Forelimb muscle (tissue), 1 donor: Measurements from ENCODE around the gene GZMM. TPM values are rescaled to one million over a fixed set of nuclear protein-coding genes. Genes with fewer than 3 reads are reported as not detected.
"Not testable (repeated sequence)": the region's sequence is repeated elsewhere in the genome, so short reads cannot be mapped to it uniquely, and the experiment has no call there.

Experiments
- DNase-seq: peaks from one replicate; pipeline ENCODE4 v3.0.0-alpha.2; 2013; ENCODE audit warnings: low read depth
- polyA plus RNA-seq: library from polyadenylated mRNA; unstranded; fragments of 120-200 nt; gene quantifications from one replicate; pipeline ENCODE4 v1.2.1, GENCODE V29; 2013; ENCODE audit not compliant: insufficient read length

The GZMM gene
- polyA plus RNA-seq, 1 donor, result 0.49 TPM

DNA sequence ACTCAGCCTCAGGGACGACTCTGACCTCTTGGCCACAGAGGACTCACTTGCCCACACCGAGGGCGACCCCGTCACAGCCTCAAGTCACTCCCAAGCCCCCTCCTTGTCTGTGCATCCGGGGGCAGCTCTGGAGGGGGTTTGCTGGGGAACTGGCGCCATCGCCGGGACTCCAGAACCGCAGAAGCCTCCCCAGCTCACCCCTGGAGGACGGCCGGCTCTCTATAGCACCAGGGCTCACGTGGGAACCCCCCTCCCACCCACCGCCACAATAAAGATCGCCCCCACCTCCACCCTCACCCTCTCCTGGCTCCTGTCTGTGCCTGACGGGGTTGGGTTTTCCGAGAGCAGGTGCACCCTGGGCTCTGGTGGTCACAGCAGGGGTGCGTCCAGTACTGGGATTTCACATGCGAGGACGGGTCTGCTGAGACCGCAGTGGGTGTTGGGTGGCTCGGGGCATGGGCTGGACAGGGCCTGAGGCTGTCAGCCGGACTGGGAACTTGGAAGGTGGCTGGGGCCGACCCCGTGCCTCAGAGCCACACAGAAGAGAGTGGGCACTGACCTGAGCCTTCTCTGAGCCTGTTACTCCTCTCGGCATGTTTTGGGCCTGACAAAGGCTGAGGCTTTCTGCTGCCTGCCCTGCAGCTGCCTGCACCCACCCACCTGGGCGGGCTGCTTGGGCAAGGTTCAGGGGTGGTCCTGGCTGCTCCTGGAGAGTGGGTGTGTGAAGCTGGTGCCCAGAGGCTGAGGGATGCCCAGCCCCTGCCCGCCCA, 39.5 kb downstream of the GZMM start:
- no peak for DNase-seq

DNA sequence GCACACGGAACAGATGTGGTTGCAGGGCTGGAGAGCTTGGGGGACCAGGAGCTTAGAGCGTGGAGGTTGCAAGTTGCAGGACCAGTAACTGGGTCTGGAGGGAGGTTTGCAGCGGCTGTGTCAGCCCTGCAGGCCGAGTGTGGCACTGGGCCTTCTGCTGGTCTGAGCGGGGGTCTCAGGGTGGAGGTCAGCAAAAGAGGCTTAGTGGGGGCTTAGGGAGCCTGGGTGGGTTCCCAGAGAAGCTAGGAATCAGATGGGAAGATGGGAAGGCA, 40.1 kb downstream of the GZMM start:
- no peak for DNase-seq

DNA sequence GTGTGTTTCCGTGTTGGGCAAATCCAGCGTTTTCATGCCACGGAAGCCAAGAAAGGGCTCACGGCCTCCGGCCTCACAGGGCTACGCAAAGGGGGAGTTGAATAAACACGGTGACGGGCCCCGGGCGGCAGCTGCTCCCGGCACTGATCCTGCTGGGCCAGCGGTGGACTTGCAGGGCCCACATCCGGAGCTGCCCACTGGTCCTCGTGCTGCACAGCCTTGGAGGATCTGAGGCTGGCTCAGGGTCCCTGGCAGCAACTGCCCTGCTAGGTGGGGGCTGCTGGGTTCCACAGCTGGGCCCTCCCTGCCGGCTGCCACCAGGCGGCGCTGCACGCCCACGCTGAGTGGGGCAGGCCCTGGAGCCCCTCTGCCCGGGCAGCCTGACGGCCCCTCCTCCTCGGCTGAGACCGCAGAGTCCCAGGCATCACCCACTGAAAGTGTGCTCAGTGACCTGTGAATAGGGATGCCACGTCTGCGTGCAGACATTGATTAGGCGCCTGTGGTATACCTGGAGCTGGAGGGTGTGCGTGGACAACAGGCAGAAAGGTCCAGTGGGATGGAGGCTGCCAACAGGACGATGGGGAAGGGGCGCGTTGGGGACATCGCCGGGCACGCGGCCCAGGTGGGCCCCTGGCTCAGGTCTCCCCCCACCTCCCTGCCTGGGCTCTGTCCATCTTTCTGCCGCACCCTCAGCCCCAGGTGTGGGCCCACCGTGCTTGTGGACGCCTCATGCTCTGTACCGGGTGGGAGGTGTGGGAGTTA, 40.6 kb downstream of the GZMM start:
- DNase-seq, result no peak

DNA sequence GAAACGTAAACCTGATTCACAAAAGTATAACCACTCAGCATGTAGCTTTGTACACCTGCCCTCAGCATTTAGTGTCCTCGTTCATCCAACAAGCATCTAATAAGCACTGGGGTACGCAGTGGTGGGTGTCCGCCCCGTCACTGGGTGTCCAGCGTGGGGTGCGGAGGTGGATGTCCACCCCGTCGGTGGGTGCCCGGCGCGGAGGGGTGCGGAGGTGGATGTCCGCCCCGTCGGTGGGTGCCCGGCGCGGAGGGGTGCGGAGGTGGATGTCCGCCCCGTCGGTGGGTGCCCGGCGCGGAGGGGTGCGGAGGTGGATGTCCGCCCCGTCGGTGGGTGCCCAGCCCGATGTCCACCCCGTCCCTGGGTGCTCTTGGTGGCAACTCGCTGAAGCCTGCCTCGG, 41.3 kb downstream of the GZMM start:
- not testable (repeated sequence) for DNase-seq

DNA sequence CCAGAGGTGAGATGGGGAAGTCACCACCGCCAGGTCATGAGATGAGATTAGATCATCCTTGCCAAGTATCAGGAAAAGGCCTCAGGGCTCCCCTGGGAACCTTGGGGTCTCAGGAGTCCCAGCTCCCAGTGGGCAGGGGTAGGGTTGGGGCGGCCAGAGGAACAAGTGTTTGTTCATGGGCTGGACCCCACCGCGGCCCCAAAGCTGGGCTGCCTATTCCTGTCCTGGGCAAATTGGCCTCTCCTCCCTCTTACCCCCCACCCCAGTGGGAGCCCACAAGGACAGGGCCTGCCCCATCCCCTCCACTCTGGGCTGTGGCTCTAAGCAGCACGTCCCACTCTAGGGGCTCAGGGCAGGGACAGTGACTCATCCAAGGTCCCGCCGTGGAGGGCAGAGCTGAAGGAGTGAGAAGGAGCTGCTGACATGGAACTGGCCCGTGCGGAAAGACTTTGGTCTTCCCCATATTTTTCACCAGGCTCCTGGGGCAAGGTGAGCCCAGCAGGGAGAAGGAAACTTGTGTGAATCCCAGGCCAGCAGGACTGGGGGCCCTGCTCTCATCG, 41.8 kb downstream of the GZMM start:
- DNase-seq, result no peak

DNA sequence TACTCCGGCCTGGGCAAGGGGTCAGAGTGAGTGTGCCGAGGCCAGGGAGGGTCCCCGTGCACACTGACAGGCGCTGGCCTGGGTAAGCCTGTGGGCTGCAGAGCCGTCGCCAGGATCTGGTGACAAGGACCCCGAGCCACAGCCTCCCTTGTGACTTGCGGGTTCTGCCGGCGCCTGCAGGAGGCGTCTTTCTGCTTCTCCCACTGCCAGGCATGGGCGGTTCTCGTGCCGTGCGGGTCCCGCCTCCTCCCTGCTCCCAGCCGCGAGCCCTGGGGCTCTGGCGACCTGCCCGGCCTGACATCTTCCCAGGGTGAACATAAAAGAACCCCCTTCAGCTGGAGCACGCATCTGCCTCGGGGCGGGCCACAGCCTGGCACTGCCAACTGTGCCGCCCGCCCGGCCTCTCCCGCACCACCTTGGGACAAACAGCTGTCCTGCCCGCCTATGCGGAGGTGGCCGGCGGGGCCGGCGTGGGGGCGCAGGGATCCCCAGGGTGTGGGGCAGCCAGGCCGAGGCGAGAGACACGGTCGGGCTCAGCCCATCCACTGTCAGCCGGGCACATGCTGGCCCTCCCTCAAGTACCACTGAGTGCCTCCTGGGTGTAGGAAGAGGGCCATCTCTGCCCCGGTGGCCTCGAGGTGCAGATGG, 44.4 kb downstream of the GZMM start:
- no peak for DNase-seq

DNA sequence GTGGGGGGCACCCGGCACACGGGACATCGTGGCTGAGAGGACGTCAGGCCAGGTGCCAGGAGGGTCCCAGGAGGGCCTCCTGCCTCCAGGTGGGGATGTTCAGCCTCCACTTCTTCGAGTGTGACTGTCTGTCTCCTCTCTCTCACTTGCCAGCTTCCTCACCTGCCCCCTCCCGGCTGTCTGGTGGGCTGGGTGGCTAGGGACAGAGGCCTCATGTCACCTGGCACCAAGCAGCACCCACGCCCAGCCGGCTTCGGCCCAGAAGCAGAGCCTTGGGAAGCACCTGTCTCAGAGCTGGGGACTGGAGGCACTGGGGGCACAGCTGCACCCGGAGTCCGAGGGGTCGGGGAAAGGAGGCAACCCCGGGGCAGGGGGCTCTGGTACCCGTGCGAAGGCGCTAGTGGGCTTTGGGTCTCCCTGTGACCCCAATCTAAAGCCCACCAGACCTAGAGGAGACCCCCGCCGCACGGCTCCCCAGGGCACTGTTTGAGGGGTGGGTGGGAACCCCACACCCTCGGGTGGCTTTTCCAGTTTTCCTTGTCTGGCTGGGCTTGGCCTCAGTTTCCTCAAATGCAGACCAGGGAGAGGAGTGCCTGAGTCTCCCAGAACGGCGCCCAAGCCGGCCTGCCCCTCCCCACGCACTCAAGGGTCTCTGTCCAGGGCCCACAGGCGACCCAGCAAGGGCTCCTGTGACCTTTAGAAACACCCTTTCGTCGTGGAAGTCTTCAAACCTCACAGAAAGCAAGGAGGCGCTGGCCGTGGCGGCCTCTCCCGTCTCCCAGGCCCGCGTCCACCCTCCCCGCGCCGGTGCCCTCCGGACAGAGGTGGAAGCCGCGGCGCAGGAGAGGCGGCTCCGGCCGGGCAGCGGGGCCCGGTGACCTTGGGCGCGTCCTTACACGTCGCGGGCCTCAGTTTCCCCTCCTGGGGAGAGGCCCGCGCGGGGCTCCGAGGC, 45.2 kb downstream of the GZMM start:
- DNase-seq, result no peak

DNA sequence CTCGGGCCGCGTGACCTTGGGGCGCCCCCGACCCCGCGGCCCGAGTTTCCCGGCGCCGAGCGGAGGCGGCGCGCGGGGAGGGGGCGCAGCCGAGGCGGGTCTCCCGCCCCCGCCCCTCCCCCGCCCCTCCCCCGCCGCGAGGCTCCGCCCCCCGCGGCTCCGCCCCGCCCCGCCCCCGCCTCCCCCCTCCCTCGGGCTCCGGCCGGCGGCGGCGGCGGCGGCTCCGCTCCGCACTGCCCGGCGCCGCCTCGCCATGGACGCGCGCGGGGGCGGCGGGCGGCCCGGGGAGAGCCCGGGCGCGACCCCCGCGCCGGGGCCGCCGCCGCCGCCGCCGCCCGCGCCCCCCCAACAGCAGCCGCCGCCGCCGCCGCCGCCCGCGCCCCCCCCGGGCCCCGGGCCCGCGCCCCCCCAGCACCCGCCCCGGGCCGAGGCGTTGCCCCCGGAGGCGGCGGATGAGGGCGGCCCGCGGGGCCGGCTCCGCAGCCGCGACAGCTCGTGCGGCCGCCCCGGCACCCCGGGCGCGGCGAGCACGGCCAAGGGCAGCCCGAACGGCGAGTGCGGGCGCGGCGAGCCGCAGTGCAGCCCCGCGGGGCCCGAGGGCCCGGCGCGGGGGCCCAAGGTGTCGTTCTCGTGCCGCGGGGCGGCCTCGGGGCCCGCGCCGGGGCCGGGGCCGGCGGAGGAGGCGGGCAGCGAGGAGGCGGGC, 46.0 kb downstream of the GZMM start, which contains the start of gene HCN2:
Gene HCN2 (plus strand): TSS at position 189 of the 703 bp plus-strand sequence. CDS start 65 bp downstream, at position 254.
- no peak for DNase-seq

DNA sequence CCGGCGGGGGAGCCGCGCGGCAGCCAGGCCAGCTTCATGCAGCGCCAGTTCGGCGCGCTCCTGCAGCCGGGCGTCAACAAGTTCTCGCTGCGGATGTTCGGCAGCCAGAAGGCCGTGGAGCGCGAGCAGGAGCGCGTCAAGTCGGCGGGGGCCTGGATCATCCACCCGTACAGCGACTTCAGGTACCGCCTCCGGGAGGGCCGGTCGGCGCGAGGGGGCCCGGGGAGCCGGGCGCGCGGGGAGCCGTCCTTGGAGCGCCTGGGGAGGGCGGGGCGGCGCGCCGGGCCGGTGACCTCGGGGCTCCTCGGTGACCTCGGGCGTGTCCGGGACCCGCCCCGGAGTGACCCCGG, 46.5 kb downstream of the GZMM start:
- DNase-seq, result no peak

DNA sequence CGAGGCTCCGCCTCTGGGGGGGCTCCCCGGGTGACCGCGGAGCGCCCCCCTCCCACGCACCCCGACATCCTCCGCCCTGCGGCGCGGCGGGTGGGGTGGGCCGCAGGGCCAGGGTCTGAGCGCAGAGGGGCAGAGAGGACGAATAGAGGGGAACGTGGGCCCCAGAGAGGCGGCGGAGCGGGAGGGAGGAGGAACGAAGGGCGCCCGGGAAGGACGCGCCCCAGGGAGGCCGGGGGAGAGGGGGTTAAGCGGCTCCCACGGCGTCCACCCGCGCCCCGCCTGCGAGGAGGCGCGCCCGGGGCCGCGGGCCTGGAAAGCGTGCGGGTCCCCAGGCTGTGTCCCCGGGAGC, 46.9 kb downstream of the GZMM start:
- DNase-seq, result no peak

DNA sequence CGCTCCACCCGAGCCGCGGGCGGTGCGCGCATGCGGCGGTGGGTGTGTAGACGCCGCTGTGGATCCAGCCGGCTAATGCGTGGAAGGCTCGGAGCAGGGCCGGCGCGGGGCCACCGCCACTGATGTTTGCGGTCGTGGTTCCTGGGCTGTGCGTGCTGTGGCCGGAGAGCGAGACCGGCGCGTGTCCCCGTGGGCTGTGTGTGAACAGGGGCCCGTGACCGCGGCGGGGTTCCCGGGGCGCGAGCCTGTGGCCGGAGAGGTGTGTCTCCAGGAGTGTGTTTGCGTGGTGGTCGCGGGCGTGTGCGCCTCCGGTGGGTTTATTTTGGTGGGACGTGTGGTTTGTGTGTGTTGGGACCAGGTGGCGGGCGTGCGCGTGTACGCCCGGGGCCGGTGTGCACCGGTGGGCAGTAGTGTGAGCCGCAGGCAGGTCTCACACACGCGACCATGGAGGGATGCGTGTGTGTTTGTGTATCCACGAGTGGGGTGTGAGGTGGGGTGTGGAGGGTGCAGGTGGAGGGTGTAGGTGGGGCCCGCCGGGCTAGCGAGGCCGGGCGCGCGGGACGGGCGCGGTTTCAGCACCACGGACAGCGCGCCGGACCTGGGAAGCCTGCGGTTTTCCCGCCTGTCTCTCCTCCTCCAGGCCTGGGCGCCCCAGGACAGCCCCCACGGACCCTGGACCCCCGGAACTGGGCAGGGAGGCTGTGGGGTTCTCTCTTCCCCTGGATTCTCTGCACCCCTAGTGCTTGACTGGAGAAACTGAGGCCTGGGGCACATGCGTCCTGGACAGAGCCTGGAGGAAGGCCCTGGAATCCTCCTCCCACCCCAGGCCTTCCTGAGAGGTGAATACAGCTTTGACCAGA, 47.5 kb downstream of the GZMM start:
- DNase-seq, result no peak

DNA sequence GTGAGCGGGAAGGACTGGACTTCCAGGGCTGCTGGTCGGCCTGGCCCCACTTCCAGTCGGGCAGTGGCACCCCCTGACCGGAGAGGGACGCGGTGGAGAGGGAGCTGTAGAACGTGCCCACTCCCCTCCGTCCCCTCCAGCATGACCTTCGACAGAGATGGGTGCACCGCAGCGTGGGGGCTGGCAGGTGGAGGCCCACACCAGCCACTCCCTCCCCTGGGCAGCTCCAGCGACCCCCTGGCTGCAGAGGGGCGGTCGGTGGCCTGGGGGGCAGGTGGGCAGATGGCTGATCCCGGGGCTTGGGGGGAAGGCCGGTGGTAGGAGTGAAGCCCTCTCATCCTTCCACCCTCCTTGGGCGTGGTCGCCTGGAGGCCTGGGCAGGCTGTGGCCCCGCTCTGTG, 48.2 kb downstream of the GZMM start:
- DNase-seq, result no peak

DNA sequence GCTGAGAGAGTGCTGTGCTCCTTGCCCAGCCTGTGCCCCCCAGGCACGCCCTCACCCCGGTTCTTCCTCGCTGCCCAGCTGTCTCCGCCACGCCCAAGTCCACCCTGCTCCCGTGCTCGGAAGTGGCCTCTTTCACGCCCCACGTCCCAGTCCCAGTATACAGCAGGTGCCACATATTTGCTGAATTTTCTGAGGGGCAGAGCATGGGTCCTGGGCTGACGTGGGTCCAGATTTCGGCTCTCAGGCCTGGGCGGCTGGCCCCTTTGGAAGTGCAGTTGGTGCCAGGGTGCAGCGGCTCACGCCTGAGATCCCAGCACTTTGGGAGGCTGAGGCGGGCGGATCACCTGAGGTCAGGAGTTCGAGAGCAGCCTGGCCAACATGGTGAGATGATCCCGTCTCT, 49.2 kb downstream of the GZMM start:
- DNase-seq, result no peak

DNA sequence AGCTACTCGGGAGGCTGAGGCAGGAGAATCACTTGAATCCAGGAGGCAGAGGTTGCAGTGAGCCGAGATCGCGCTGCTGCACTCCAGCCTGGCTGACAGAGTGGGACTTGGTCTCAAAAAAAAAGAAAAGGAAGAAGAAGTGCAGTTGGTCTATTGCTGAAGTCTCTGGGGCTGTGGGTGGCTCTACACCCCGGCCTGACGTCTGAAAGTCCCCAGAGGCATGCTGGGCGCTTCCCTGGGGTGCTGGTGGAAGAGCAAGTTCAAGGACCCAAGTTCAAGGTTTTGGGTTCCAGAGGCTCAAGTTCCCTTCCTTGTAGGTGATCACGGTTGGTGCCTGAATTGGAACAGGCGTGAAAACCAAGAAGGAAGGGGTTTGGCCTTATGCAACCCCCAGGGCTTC, 49.7 kb downstream of the GZMM start:
- DNase-seq, result no peak

DNA sequence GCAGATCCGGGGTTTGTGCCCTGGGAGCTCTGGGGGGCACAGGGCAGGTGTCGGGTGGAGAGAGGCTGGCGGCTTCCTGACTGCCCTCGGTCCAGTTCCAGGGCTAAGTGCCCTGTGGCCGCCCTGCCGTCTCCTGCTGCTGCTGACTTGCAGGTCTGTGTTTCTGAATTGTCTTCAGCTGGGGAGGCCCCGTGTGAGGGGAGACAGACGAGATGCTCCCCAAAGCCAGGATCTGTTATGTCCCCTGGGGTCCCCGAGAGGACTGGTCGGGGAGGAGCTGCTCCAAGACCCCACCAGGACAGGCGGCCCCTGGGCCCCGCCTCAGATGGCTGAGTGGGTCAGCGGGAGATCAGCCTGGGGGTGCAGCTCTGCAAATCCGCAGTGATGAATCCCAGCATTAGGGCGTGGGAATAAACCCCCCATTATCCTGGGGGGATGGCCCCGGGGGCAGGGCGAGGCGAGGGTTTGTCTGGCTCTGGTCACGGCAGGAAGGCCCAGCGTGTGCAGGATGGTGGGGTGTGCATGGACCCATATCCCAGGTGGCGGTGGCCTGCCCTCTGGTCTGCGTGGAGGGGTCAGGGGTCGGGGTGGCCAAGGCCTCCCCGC, 50.5 kb downstream of the GZMM start:
- DNase-seq, result no peak

DNA sequence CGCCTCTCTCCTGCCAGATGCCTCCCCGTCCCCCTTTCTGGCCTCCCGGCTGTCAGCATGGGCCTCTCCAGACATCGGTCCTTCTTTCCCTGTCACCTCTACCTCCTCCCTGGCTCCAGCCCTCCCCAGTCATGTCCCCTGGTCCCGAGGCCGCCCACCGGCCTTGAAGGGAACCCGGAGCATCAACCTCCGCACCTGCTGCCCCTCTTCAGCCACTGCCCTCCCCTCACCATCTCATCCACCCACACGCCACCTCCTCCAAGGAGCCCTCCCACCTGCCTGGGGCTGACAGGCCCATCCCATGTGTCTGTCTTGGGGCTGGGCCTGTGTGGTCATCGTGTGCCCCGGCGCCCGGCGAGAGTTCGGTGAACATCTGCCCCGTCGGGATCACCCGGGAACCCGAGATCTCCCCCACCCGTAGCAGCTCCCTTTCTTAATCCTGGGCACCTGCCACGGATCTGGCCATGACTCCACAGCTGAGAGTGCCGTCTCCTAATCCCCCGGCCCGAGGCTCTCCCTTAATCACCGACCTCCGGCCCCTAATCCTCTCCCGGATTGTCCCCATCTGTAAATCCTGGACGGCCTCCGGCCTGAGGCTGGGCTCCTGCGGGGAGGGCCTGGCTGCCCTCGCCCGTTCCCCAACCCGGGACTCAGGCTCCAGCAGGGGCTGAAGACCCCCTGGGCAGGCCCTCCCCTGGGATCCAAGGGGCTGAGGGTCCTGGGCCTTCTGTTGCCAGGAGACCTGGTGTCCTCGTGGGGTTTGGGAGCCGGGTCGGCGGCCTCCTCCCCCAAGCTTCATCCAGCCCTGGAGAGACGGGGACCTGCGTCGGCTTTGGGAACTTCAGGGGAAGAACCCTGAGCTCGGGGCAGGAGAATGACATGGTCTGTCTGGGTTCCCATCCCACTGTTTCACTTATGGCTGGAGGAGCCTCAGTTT, 51.7 kb downstream of the GZMM start:
- no peak for DNase-seq

DNA sequence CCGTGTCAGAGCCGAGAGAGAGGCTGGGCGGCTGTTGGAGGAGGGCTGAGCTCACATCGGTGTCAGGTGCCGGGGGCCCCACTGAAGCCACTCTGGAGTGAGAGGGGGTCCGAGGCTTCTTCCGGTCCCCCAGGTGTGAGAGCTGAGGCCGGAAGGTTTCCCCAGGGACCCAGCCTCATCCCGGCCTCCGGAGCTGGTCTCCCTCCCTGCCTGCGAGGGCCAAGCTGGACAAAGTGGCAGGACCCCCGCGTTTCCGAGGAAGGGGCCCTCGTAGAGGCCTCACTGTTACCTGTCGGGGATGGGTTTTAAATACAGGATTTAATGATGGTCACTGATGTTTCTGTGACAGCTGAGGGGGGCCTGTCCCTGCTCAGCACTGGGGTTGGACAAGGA, 52.4 kb downstream of the GZMM start:
- no peak for DNase-seq
